Epidermal melanocyte (primary cell): ENCODE measurements around the gene ACD.

Source experiments
- DNase-seq: peaks from one replicate; pipeline ENCODE4 v3.0.0; 2011; ENCODE audit warnings: low spot score; ENCODE audit not compliant: insufficient read length

The ACD gene

DNA sequence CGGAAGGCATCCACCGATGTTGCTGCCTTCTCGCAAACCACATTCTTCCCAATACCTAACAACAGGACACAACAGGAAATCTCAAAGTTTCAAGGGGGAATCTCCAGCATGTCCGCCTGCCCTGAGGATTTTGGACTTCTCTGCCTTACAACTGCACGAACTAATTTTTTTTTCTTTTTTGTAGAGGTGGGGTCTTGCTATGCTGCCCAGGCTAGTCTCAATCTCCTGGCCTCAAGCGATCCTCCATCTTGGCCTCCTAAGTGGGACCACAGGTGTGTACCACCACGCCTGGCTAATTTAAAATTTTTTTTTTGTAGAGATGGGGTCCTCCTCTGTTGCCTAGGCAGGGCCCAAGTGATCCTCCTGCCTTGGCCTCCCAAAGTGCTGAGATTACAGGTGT is 15.9 kb upstream of the ACD start:
- no peak for DNase-seq

- DNase-seq, result no peak
Measured at GRCh38 chr16:67675579-67675935, 15.5 kb upstream of the ACD start.

DNA sequence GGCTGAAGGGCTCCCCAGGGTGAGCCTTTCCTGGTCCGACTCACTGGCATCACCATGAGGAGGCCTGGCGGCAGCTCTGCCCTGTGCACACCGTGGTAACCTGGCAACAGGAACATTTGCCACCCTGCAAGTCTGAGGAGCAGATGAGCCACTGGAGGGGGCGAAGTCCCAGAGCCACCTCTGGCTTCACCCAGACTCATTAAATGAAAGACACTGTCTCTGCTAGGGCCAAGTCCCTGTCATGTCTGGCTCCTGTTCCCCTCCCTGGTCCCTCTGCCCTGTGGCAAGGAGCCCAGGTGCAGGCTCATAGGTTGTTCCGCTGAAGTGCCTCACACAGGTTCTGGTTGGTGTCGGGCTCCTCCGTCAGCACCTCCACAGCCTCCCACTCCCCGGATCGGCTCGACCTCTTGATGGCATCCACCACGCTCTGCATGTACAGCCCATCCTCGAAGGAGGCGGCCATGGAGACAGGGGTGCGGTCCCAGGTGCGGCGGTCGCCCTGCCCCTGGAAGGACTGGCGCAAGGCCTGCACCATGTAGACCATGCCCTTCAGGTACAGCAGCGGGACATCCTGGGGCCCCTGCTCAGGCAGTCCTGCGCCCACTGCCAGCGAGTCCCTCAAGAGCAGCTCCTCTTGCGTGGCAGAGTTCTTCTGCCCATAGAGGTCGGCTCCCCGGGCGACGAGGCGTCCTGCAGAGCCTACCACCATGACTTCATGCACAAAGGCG is 15.0 kb upstream of the ACD start:
- DNase-seq, result no peak

DNA sequence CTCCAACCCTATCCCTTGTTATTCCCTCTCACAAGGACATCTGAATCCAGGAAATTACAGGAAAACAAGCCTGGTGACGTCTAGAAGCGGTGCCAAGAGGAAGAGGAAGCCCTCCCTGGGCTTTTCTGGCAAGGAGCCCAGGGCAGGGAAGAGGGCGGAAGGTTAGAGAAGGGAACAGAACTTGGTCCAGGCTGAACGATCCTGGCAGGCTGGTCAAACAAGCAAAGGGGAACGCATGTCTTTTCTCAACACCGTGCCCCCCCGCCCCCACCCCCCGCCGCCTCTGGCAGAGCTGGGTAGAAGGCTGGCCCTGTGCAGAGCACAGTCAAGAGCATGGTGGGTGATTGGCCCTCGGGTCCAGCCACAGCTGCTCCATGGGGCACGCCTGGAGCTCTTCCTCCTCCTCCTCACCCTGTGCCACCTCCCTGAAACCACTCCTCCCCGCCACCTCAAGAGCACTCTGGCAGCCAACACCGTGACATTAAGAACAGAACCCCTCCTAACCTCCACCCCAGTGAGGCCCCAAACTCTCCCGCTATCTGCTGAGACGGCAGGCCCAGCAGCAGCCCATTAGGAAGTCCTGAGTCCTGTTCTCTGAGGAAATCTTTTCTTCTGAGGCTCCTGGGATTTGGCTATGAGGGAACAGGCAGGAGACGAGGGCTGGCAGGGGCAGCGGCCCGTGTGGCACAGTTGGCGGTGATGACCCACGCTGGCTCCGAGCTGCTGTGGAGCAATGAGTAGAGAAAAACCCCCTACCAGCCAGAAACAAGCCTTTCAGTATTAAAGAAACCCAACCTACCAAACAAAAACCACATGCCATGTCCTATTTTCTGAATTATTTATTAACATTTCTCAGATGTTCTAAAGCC is 13.9 kb upstream of the ACD start:
- no peak for DNase-seq

GRCh38 chr16:67672739-67673662 is 12.9 kb upstream of the ACD start:
- DNase-seq, result peak; percentile 92

DNA sequence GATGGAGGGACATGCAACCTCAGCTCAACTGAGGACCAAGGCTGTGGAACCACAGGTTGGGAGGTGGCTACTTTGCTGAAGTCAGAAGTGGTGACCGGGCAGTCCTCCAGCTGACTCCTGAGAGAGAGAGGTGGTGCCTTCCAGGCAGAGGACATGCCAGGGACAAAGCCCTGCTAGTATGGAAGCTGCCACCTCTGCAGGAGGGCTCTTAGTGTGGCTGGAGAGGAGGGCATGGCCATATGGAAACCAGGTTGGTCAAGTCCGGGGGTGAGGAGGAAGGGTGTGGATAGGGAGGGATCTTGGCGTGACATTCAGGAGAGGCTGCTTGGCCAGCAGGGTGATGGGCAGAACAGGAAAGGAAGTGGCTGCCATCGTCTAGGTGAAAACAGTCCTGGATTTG is 12.2 kb upstream of the ACD start:
- no peak for DNase-seq

GRCh38 chr16:67669499-67670101 is 9.5 kb upstream of the ACD start:
- no peak for DNase-seq

GRCh38 chr16:67668495-67669157 is 8.6 kb upstream of the ACD start:
- no peak for DNase-seq

DNA sequence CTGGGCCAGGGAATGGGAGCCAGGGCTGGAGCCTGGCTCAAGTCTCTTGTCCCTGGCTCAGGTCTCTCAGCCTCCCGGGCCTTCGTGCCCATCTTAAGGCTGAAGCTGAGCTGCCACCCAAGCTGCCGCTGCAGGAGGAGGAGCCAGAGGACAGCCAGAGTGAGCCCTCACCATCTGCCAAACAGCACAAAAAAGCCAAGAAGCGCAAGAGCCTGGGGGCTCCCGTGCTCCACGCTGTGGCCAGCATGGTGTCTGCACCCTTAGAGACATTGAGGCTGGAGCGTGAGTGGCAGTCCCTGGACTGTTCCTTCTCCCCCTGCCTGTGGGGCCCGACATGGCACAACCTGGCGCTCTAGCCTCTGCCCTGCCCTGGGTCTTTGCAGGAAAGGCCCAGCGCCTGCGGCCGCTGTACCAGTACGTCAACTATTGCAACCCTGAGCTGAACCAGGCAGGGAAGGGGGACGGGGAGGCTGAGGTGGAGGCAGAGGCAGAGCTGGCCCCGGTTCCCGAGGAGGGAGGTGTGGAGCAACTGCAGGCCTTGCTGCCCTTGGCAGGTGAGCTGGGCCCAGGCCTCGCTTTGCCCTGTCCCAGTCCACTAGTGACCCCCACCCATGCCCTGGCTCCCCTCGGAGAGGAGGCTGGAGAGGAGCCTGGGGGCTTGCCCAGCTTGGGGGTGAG is 7.9 kb upstream of the ACD start:
- DNase-seq, result peak; percentile 99

GRCh38 chr16:67667453-67667816 is 7.4 kb upstream of the ACD start:
- DNase-seq, result peak; percentile 13

DNA sequence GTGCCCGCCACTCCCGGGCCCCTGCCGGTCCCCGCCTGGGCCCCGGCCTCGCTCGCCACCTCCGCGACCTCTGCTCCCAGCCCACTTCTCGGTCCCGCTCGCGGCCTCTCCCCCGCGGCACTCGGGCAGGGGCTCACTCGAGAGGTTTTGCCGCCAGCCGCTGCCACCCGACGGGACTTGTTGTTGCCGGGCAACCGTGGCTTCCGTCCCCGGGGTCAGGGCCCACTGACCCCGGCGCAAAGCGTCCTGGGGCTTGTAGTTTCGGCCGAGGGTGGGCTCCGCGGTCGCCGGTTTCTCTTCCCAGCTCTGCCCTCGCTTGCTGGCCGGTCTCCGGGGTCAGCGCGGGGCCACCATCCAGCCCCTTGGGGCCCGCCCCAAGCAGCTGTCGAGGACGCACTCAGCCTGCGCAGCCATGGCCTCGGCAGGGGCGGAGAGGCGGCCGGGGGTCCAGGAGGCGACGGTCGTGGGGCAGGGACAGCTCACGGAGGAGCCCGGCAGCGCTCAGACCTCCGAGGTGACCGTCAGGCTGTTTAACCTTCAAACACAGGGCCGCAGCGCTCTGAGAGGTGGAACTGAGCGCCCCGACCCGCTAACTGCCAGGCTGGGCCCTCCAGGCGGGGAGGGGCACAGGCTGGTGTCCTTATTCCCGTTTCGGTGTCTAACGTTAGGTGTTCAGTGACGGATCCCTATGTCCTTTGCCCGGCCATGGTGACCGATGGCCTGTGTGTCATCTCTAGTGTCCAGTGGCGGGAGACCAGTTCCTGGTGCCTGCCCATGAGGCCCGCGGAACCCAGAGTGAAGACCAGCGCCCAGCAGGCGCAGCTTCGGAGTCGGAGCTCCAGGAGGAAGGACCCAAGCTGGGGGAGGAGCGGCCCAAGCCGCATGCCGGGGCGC is 6.7 kb upstream of the ACD start, which contains the start of the genes C16orf86 and ENKD1:
Gene C16orf86, plus strand, starts transcription at position 256 of the 894 bp plus-strand sequence. Its CDS starts 157 bp downstream, at position 413.
Gene ENKD1, minus strand, starts transcription at position 192 of the 894 bp plus-strand sequence. CDS start 308 bp downstream, outside the sequence.
- peak; percentile 95 for DNase-seq

DNA sequence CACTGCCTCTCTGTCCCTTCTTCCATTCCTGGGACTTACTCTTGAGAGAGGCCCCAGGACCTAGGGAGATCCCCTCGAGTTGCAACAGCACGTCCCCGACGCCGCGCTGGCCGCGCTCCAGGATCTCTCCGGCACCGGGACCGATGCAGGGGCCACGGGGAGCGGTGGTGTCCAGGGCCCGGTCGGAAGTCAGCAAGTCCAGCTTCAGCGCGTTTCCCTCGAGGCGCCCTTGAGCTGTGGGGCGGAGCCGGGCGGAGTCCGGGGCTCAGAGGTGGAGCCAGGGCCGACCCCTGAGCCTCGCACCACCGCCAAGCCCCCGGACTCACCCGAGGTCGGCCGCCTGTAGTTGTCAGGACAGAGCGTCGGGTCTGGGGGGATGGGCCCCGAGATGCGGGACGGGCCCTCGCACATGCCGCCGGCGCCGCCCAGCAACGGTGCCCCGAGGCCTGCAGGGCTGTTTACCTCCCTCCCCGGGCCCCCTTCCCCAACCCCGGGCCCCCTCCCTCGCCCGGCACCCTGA is 6.0 kb upstream of the ACD start:
- peak; percentile 17 for DNase-seq

DNA sequence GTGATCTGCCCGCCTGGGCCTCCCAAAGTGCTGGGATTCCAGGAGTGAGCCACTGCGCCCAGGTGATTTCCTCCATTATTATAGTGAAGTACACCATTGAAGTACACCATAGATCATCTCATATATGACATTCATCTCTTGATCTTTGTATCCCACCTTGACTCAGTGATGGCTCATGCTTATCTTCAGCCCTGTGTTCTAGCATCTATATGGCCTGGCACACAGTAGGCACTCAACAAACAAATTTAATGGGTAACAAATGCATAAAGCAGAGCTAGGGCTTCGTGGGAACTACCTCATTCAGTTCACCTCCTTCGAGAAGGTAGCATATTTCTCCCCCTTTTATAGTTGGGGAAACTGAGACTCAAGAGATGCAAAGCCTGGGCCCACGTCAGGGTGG is 5.5 kb upstream of the ACD start:
- DNase-seq, result no peak

- DNase-seq, result no peak
Measured at GRCh38 chr16:67664871-67665270, 4.8 kb upstream of the ACD start.

GRCh38 chr16:67664258-67664657 is 4.2 kb upstream of the ACD start:
- no peak for DNase-seq

DNA sequence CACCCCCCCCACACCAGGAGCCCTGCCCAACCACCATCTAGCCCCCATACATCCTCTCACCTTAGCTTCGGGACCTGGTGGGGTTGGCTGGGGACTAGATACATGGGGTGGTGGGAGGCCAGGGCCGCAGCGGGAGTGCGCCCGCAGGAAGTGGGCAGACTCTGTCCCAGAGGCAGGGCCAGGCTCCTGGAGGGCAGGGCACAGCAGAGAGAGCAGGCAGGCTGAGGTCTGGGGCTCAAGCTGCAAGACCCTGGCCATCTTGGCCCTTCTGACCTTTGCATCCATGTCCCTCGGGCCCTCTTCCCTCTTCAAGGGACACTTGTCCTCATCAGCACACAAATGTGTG is 3.8 kb upstream of the ACD start:
- no peak for DNase-seq

- no peak for DNase-seq
Measured at GRCh38 chr16:67663151-67663876, 3.3 kb upstream of the ACD start.

DNA sequence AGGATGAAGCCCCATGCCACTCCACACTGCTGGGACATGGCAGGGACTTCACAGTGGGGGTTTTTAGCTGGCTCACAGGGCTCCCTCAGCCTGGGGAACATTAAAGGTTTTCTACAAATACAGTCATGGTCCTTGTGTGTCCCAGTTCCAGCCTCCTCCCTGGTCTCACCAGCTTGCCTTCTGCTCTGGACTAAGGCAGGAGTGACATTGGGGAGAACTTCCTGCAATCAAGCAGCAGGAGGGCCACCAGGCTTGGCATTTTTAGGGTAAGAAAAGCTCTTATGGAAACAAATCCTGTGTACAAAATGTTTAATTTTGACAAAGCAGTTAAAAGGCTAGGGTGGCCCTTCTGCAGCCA is 2.6 kb upstream of the ACD start:
- DNase-seq, result no peak
